Adrenal gland (tissue), 12 donors: ENCODE data around the gene ATCAY. TPM values are rescaled to one million over a fixed set of nuclear protein-coding genes. Genes with fewer than 3 reads are reported as not detected.
A peak's percentile ranks its signal among the peaks of the same experiment; 100 is the strongest.

Source experiments
- DNase-seq, 7 donors: peaks; one replicate each; pipeline ENCODE4 v3.0.0-alpha.2; 2019 to 2020
- H3K27ac ChIP-seq, 5 donors: fragments of 200-600 bp; sonication (generic) in 4 of 5; 1 replicate in 3 of 5; 2 replicates in 2 of 5; pipeline versions ENCODE4 v1.5.1 to v1.8.0; 2016 to 2020; ENCODE audit warnings: mild to moderate bottlenecking in 1 of 5
- H3K27me3 ChIP-seq: fragments of 200-600 bp; 2 replicates; pipeline ENCODE4 v1.8.0; 2021
- H3K36me3 ChIP-seq, 2 donors: fragments of 200-600 bp; replicated peaks in 1 of 2; 1 replicate in 1 of 2; 2 replicates in 1 of 2; pipeline versions ENCODE4 v1.5.1 to v1.8.0; 2018 to 2022
- H3K4me1 ChIP-seq, 2 donors: fragments of 200-600 bp; replicated peaks in 1 of 2; 1 replicate in 1 of 2; 2 replicates in 1 of 2; pipeline versions ENCODE4 v1.5.1 to v1.8.0; 2018 to 2021
- H3K4me3 ChIP-seq, 4 donors: fragments of 200-600 bp; sonication (generic) in 3 of 4; one replicate each; pipeline ENCODE4 v1.5.1; 2016 to 2018
- H3K9me3 ChIP-seq, 3 donors: fragments of 200-600 bp; sonication (generic) in 1 of 3; replicated peaks in 1 of 3; 1 replicate in 2 of 3; 2 replicates in 1 of 3; pipeline versions ENCODE4 v1.5.1 to v1.8.0; 2016 to 2021
- CTCF ChIP-seq, 6 experiments: fragments of 450-650 bp in 4 of 6; fragments of 200-600 bp in 2 of 6; sonication (generic) in 1 of 6; IDR thresholded peaks; 1 replicate in 5 of 6; 2 replicates in 1 of 6; pipeline versions ENCODE4 v1.5.1 to v1.8.0; 2016 to 2021; ENCODE audit warnings: antibody characterized with exemption in 6 of 6, mild to moderate bottlenecking in 2 of 6, moderate library complexity in 1 of 6
- POLR2A ChIP-seq, 2 donors: fragments of 450-650 bp; IDR thresholded peaks; one replicate each; pipeline ENCODE4 v1.6.1; 2017; ENCODE audit warnings: antibody characterized with exemption in 2 of 2, mild to moderate bottlenecking in 2 of 2, moderate library complexity in 1 of 2
- WGBS, 4 donors: extraction: QIAGEN DNeasy Blood & Tissue Kit in 2 of 4; methylation state at CpG; one replicate each; pipeline versions ENCODE4 v1.1.5 to v1.1.7; 2013 to 2017; 5-methylcytosine and 5-hydroxymethylcytosine counted together
- intact Hi-C, 2 donors: fragments of 100-400 bp; cut with DNase I; formaldehyde crosslinking; loops; one replicate each; pipeline versions ENCODE4 v1.14.1 to v1.15.0; 2022 to 2023
- polyA plus RNA-seq, 3 donors: library from polyadenylated mRNA; stranded (reverse); fragments of 200-250 nt in 2 of 3; fragments of 350-450 nt in 1 of 3; fragmentation: Illumina TruSeq in 1 of 3; extraction: RNeasy Lipid Tissue Mini Kit (QIAGEN cat#74804) in 1 of 3; gene quantifications; one replicate each; pipeline ENCODE4 v1.2.3, GENCODE V29; 2013 to 2014
- total RNA-seq, 9 donors: library from RNA; depleted of rRNA in 4 of 9; stranded (reverse); fragments of >200 nt in 4 of 9; fragments of 120-200 nt in 1 of 9; fragmentation: NEBNext Ultra II Directional in 1 of 9; extraction: Animal tissue kit (Norgen Biotek cat#: 25700) in 1 of 9; gene quantifications; one replicate each; pipeline versions ENCODE4 v1.1.0 to v1.2.4, GENCODE V29; 2013 to 2023
- donor health status: healthy with polysubstance abuse.
- donor health status: Bipolar disorder and iron deficiency.
- donor health status: DM: yes; HTN: yes; CAD: no.
- donor health status: DM: no; HTN: no; CAD: no.
- donor health status: DM: no; HTN: no; CAD: no.
- donor health status: DM: yes; HTN: yes; CAD: no.

ATCAY gene
- total and polyA plus RNA-seq, 12 donors = 0.72 to 9.3 (median 5.9) TPM; not detected in 4

- no peaks in the 10 kb centered on the region for H3K9me3 ChIP-seq
- no peak overlapping the region for H3K27ac ChIP-seq
- no peak overlapping the region for H3K4me3 ChIP-seq
- H3K27me3 ChIP-seq = no peaks in the 10 kb centered on the region
- intact Hi-C loops = no loop called here
- DNase-seq = no peak
- TF ChIP-seq POLR2A (IDR thresholded peaks at IDR 0.05) = no peak
- no peak for TF ChIP-seq CTCF (IDR thresholded peaks at IDR 0.05)
- H3K4me1 ChIP-seq = no peaks in the 10 kb centered on the region
- H3K36me3 ChIP-seq = no peaks in the 10 kb centered on the region
- WGBS, 4 donors = 73 to 85% (median 81%) methylated on average over 5 of the region's 5 CpGs
Measured at GRCh38 chr19:3895788-3896187, 15.3 kb downstream of the ATCAY start.

DNA sequence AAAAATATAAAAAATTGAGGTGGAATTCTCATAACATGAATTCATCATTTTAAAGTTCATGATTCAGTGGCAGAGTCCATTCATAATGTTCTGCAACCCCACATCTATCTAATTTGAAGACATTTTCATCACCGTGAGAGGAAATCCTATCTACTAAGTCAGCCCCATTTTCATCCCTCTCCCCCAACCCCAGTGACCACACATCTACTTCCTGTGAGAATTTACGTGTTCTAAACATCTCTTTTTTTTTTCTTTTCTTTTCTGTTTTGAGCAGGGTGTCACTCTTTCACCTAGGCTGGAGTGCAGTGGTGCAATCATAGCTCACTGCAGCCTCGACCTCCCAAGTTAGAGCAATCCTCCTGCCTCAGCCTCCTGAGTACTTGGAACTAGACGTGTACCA lies 17.5 kb downstream of the ATCAY start:
- Histone ChIP-seq H3K4me1 (no peaks in the 10 kb centered on the region), H3K27ac (no peak overlapping the region), H3K9me3 (no peaks in the 10 kb centered on the region), H3K4me3 (no peak overlapping the region), H3K27me3 (no peaks in the 10 kb centered on the region), H3K36me3 (no peaks in the 10 kb centered on the region)
- WGBS, 4 donors = 72 to 83% (median 77%) methylated on average over 4 of the region's 4 CpGs
- intact Hi-C loops = no loop called here
- no peak for DNase-seq
- TF ChIP-seq CTCF (IDR thresholded peaks at IDR 0.05) = no peak
- no peak for TF ChIP-seq POLR2A (IDR thresholded peaks at IDR 0.05)

DNA sequence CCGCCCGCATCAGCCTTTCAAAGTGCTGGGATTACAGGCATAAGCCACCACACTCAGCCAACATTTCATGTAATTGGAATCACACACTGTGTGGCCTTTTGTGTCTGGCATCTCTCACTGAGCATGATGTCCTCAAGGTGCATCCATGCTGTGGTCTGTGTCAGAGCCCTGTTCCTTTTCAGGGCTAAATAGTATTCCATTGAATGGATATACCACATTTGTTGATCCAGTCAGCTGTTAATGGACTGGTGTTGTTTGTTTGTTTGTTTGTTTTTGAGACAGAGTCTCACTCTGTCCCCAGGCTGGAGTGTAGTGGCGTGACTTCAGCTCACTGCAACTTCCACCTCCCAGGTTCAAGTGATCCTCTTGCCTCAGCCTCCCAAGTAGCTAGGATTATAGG lies 17.9 kb downstream of the ATCAY start:
- WGBS, 4 donors = 92 to 98% (median 97%) methylated on average over 3 of the region's 3 CpGs
- DNase-seq = no peak
- no peaks in the 10 kb centered on the region for H3K36me3 ChIP-seq
- intact Hi-C loops = no loop called here
- TF ChIP-seq CTCF (IDR thresholded peaks at IDR 0.05) = no peak
- TF ChIP-seq POLR2A (IDR thresholded peaks at IDR 0.05) = no peak
- H3K27ac ChIP-seq = no peak overlapping the region
- H3K4me1 ChIP-seq = no peaks in the 10 kb centered on the region
- no peaks in the 10 kb centered on the region for H3K9me3 ChIP-seq
- no peaks in the 10 kb centered on the region for H3K27me3 ChIP-seq
- H3K4me3 ChIP-seq = no peak overlapping the region

- intact Hi-C loops = no loop called here
- Histone ChIP-seq H3K27me3 (no peaks in the 10 kb centered on the region), H3K4me1 (no peaks in the 10 kb centered on the region), H3K4me3 (no peak overlapping the region), H3K9me3 (no peaks in the 10 kb centered on the region), H3K36me3 (no peaks in the 10 kb centered on the region), H3K27ac (no peak overlapping the region)
- DNase-seq = peak in 3 of 7 donors; percentile 5 to 34 (median 16)
- TF ChIP-seq CTCF (IDR thresholded peaks at IDR 0.05) = no peak
- no peak for TF ChIP-seq POLR2A (IDR thresholded peaks at IDR 0.05)
- WGBS, 4 donors = 52 to 61% (median 57%) methylated on average over 16 to 18 of the region's 18 CpGs
Measured at GRCh38 chr19:3899531-3900294, 19.2 kb downstream of the ATCAY start.
